ENCODE results near the gene ZDHHC21. TPM values are rescaled to one million over a fixed set of nuclear protein-coding genes. Genes with fewer than 3 reads are reported as not detected.

ZDHHC21 gene
- total and polyA plus RNA-seq, 2 of the 8 experiments (the other 6 are each of a cell fraction or from before 2014, with no cell fraction given), result 1.9 to 6.0 TPM

DNA sequence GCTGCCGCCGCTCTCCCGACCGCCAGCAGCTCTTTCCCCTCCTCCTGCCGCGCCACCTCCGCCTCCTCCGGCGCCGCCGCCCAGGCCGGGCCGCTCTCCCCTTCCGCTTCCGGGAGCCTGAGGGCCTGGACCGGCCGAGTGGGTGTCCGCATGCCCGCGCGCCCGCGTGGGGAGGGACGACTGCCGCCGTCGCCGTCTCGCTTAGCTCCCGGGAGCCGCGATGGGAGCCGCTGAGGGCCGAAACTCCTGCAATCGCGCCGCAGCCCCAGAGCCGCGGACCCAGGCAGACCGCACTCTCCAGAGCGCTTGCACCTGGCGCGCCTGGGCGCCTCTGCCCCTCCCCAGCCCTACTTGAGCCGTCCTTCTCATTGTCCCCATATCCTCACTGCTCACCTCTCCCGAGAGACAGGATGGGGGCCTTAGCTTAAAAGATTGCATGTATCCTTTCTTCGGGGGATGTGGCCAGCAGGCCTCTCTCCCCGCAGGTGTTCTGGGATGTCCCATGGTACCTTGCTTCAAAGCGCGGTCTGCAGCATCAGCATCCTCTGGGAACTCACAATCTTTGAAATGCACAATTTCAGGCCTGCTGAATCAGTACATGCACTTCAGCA lies at the start of gene ZDHHC21 (continued):
- TF ChIP-seq, protein P1, sequence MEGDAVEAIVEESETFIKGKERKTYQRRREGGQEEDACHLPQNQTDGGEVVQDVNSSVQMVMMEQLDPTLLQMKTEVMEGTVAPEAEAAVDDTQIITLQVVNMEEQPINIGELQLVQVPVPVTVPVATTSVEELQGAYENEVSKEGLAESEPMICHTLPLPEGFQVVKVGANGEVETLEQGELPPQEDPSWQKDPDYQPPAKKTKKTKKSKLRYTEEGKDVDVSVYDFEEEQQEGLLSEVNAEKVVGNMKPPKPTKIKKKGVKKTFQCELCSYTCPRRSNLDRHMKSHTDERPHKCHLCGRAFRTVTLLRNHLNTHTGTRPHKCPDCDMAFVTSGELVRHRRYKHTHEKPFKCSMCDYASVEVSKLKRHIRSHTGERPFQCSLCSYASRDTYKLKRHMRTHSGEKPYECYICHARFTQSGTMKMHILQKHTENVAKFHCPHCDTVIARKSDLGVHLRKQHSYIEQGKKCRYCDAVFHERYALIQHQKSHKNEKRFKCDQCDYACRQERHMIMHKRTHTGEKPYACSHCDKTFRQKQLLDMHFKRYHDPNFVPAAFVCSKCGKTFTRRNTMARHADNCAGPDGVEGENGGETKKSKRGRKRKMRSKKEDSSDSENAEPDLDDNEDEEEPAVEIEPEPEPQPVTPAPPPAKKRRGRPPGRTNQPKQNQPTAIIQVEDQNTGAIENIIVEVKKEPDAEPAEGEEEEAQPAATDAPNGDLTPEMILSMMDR (IDR thresholded peaks at IDR 0.05; ENCODE audit: control extremely low read depth in 1 of 3, insufficient read depth in 1 of 3, low read depth in 1 of 3, low read length in 3 of 3), result no peak
- TF ChIP-seq CBX8 (IDR thresholded peaks at IDR 0.05; ENCODE audit: borderline replicate concordance, low read depth, low read length), result no peak
- TF ChIP-seq RBBP5 (IDR thresholded peaks at IDR 0.05; ENCODE audit: borderline replicate concordance, low read depth, low read length), result peak; percentile 98
- TF ChIP-seq RNF2 (IDR thresholded peaks at IDR 0.05; ENCODE audit: borderline replicate concordance, low read depth, low read length, missing control alignments, poor library complexity, severe bottlenecking), result no peak
- TF ChIP-seq E2F6 (IDR thresholded peaks at IDR 0.05), result peak; percentile 31; the same call in 1 of the 2 replicates
- TF ChIP-seq, protein P2, sequence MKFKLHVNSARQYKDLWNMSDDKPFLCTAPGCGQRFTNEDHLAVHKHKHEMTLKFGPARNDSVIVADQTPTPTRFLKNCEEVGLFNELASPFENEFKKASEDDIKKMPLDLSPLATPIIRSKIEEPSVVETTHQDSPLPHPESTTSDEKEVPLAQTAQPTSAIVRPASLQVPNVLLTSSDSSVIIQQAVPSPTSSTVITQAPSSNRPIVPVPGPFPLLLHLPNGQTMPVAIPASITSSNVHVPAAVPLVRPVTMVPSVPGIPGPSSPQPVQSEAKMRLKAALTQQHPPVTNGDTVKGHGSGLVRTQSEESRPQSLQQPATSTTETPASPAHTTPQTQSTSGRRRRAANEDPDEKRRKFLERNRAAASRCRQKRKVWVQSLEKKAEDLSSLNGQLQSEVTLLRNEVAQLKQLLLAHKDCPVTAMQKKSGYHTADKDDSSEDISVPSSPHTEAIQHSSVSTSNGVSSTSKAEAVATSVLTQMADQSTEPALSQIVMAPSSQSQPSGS (IDR thresholded peaks at IDR 0.05; ENCODE audit: low read length), result no peak
- no peak for TF ChIP-seq POU5F1 (IDR thresholded peaks at IDR 0.05; ENCODE audit: low read depth, low read length)
- no peak for TF ChIP-seq NANOG (IDR thresholded peaks at IDR 0.05; ENCODE audit: insufficient read depth, low read depth, low read length, poor library complexity, severe bottlenecking)
- TF ChIP-seq, protein P3, sequence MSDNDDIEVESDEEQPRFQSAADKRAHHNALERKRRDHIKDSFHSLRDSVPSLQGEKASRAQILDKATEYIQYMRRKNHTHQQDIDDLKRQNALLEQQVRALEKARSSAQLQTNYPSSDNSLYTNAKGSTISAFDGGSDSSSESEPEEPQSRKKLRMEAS (IDR thresholded peaks at IDR 0.05), result peak; percentile 42; the same call in 1 of the 2 replicates
- no peak for TF ChIP-seq CREB1 (IDR thresholded peaks at IDR 0.05)
- no peak for TF ChIP-seq SP2 (IDR thresholded peaks at IDR 0.05; ENCODE audit: low read length)
- no peak for TF ChIP-seq SRF (IDR thresholded peaks at IDR 0.05; ENCODE audit: low read depth, low read length)
- TF ChIP-seq POLR2AphosphoS5 (IDR thresholded peaks at IDR 0.05; ENCODE audit: low read depth, low read length), result peak; percentile 63; the same call in 1 of the 2 replicates
- no peak for TF ChIP-seq SIRT6 (IDR thresholded peaks at IDR 0.05; ENCODE audit: low read length)
- no peak for TF ChIP-seq SP4 (IDR thresholded peaks at IDR 0.05; ENCODE audit: low read length)
- no peak; the same call in 1 of the 2 replicates for TF ChIP-seq TBP (IDR thresholded peaks at IDR 0.05; ENCODE audit: low read depth, low read length)
- no peak for TF ChIP-seq ZNF274 (IDR thresholded peaks at IDR 0.05; ENCODE audit: borderline replicate concordance, extremely low read depth, low read length)
- 0 out of 4 replicates have a peak, but pooled peaks of 1 of the 2 experiments have one; percentile 48 for TF ChIP-seq HDAC2 (IDR thresholded peaks at IDR 0.05; ENCODE audit: borderline replicate concordance in 1 of 2, low read depth in 2 of 2, low read length in 2 of 2)
- TF ChIP-seq BCL11A (IDR thresholded peaks at IDR 0.05; ENCODE audit: low read depth in 2 of 2, low read length in 2 of 2), result no peak
